HCT116 (cell line): Measurements from ENCODE around the gene DAPK1. TPM values are rescaled to one million over a fixed set of nuclear protein-coding genes. Genes with fewer than 3 reads are reported as not detected.

Experiments
- ATAC-seq: fragments of 200-7000 bp; cut with Tn5 transposase; 2 replicates; pipeline ENCODE4 v1.9.1; 2020; ENCODE audit warnings: mild to moderate bottlenecking, moderate library complexity
- BruUV-seq: library from RNA; stranded (reverse); fragments of 400-500 nt; replicated peaks from 2 replicates; lab custom pipeline; 2021; lab: Mats Ljungman, UMichigan
- CTCF ChIA-PET: fragments of 300-600 bp; sonication (Branson Sonifier 250); formaldehyde crosslinking; loops from one replicate; lab custom pipeline; 2021; ENCODE audit warnings: antibody characterized with exemption; lab: Charles Lee
- POLR2A ChIA-PET: fragments of 300-600, 350-600 bp; sonication (Branson Sonifier 250); formaldehyde crosslinking; loops from one replicate; lab custom pipeline; 2021; ENCODE audit warnings: antibody characterized with exemption; lab: Charles Lee
- RAD21 ChIA-PET, 2 experiments: fragments of 300-600 bp; sonication (Branson Sonifier 250); formaldehyde crosslinking; loops; one replicate each; lab custom pipeline; 2023; ENCODE audit warnings: low total read pairs in 2 of 2; ENCODE audit not compliant: uncharacterized antibody in 2 of 2, unreplicated experiment in 2 of 2, low non-redundant PET in 1 of 2; lab: Charles Lee
- DNase-seq: peaks from one replicate; pipeline ENCODE4 v3.0.0-alpha.2; 2010; ENCODE audit warnings: low read depth, low spot score
- H2AFZ ChIP-seq: fragments of 200-600 bp; shearing (Covaris generic), sonication (generic); 2 replicates; pipeline ENCODE4 v1.6.1; 2017; ENCODE audit warnings: low read depth, mixed run types, mixed read lengths, antibody characterized with exemption, low read length; ENCODE audit not compliant: poor library complexity, severe bottlenecking
- H3K27ac ChIP-seq: 2 replicates; pipeline ENCODE4 v1.5.1; 2012; ENCODE audit warnings: low read depth, low read length
- H3K27me3 ChIP-seq: fragments of 200-600 bp; sonication (generic); 2 replicates; pipeline ENCODE4 v1.6.1; 2016; ENCODE audit warnings: mixed run types, low read length, mixed read lengths; ENCODE audit not compliant: insufficient read depth
- H3K36me3 ChIP-seq, 2 experiments: fragments of 200-500 bp in 1 of 2; fragments of 200-600 bp in 1 of 2; sonication (Bioruptor generic) in 1 of 2; sonication (generic) in 1 of 2; 2 replicates each; pipeline versions ENCODE4 v1.5.1 to v1.6.1; 2014 to 2016; ENCODE audit warnings: low read length in 2 of 2, inconsistent platforms in 1 of 2, mixed read lengths in 1 of 2, mixed run types in 1 of 2; ENCODE audit not compliant: insufficient read depth in 2 of 2, control insufficient read depth in 1 of 2
- H3K4me1 ChIP-seq, 2 experiments: fragments of 200-600 bp in 1 of 2; sonication (generic) in 1 of 2; 2 replicates each; pipeline versions ENCODE4 v1.5.1 to v1.6.1; 2012 to 2017; ENCODE audit warnings: low read length in 2 of 2, inconsistent platforms in 1 of 2, mild to moderate bottlenecking in 1 of 2, mixed read lengths in 1 of 2, mixed run types in 1 of 2, moderate library complexity in 1 of 2; ENCODE audit not compliant: insufficient read depth in 2 of 2, control insufficient read depth in 1 of 2
- H3K4me2 ChIP-seq: fragments of 200-600 bp; sonication (generic); 2 replicates; pipeline ENCODE4 v1.6.1; 2017; ENCODE audit warnings: mixed run types, low read length, mixed read lengths
- H3K4me3 ChIP-seq, 2 experiments: fragments of 200-600 bp in 1 of 2; sonication (generic) in 1 of 2; replicated peaks in 1 of 2; 2 replicates each; pipeline ENCODE4 v1.5.1; 2011 to 2016; ENCODE audit warnings: low read length in 2 of 2, control low read depth in 1 of 2, low read depth in 1 of 2, mild to moderate bottlenecking in 1 of 2, mixed read lengths in 1 of 2, mixed run types in 1 of 2
- H3K79me2 ChIP-seq: fragments of 200-600 bp; sonication (generic); 2 replicates; pipeline ENCODE4 v1.6.1; 2017; ENCODE audit warnings: mild to moderate bottlenecking, mixed run types, low read length, moderate library complexity, mixed read lengths; ENCODE audit not compliant: insufficient read depth
- H3K9ac ChIP-seq: fragments of 200-600 bp; sonication (generic); 2 replicates; pipeline ENCODE4 v1.6.1; 2016; ENCODE audit warnings: low read length, mixed read lengths
- H3K9me2 ChIP-seq: fragments of 200-600 bp; sonication (generic), shearing (Covaris generic); 2 replicates; pipeline ENCODE4 v1.6.1; 2017; ENCODE audit warnings: mixed run types, mild to moderate bottlenecking, moderate library complexity; ENCODE audit not compliant: insufficient read depth
- H3K9me3 ChIP-seq, 2 experiments: fragments of 200-500 bp in 1 of 2; fragments of 200-600 bp in 1 of 2; sonication (Bioruptor generic) in 1 of 2; sonication (generic) in 1 of 2; 2 replicates each; pipeline ENCODE4 v1.6.1; 2014 to 2017; ENCODE audit warnings: low read length in 2 of 2, mixed read lengths in 2 of 2, inconsistent platforms in 1 of 2, low read depth in 1 of 2, mild to moderate bottlenecking in 1 of 2, mixed run types in 1 of 2, moderate library complexity in 1 of 2; ENCODE audit not compliant: control insufficient read depth in 1 of 2, insufficient read depth in 1 of 2
- H4K20me1 ChIP-seq: fragments of 200-600 bp; sonication (generic), shearing (Covaris generic); 2 replicates; pipeline ENCODE4 v1.6.1; 2017; ENCODE audit warnings: mixed run types, mild to moderate bottlenecking, moderate library complexity; ENCODE audit not compliant: insufficient read depth
- CBX3 ChIP-seq: IDR thresholded peaks from 2 replicates; pipeline ENCODE4 v1.6.1; 2012; ENCODE audit warnings: low read depth
- ELF1 ChIP-seq: IDR thresholded peaks from 2 replicates; pipeline ENCODE4 v1.6.1; 2012; ENCODE audit warnings: low read depth, borderline replicate concordance
- EZH2 ChIP-seq: fragments of 200-600 bp; sonication (generic); IDR thresholded peaks from 2 replicates; pipeline ENCODE4 v1.6.1; 2017; ENCODE audit warnings: antibody characterized with exemption, mixed run types
- EZH2phosphoT487 ChIP-seq: fragments of 200-600 bp; IDR thresholded peaks from 2 replicates; pipeline ENCODE4 v1.6.1; 2018; ENCODE audit warnings: antibody characterized with exemption, borderline replicate concordance
- JUND ChIP-seq: IDR thresholded peaks from 2 replicates; pipeline ENCODE4 v1.6.1; 2012
- POLR2AphosphoS5 ChIP-seq: IDR thresholded peaks from 2 replicates; pipeline ENCODE4 v1.6.1; 2011; ENCODE audit warnings: mild to moderate bottlenecking, low read depth, low read length, moderate library complexity
- RAD21 ChIP-seq: IDR thresholded peaks from 2 replicates; pipeline ENCODE4 v1.6.1; 2012; ENCODE audit warnings: low read depth, mild to moderate bottlenecking
- SIN3A ChIP-seq: IDR thresholded peaks from 2 replicates; pipeline ENCODE4 v1.6.1; 2012; ENCODE audit warnings: low read depth
- SP1 ChIP-seq: IDR thresholded peaks from 2 replicates; pipeline ENCODE4 v1.6.1; 2012; ENCODE audit warnings: low read depth
- YY1 ChIP-seq: IDR thresholded peaks from 2 replicates; pipeline ENCODE4 v1.6.1; 2011; ENCODE audit warnings: low read length, low read depth, moderate library complexity, mild to moderate bottlenecking; ENCODE audit not compliant: insufficient replicate concordance; ENCODE audit errors: extremely low read depth
- intact Hi-C: fragments of 100-400 bp; cut with micrococcal nuclease; formaldehyde crosslinking; loops from 2 replicates; pipeline ENCODE4 v1.10.0; 2022
- total RNA-seq: library from RNA; stranded (reverse); gene quantifications from one replicate; pipeline ENCODE4 v1.2.1, GENCODE V29; 2021; ENCODE audit not compliant: unreplicated experiment
- TF ChIP-seq, protein P1 (sequence below): IDR thresholded peaks from 2 replicates; pipeline ENCODE4 v1.6.1; 2012; ENCODE audit warnings: low read depth
- TF ChIP-seq, protein P2 (sequence below): IDR thresholded peaks from 2 replicates; pipeline ENCODE4 v1.6.1; 2012
- TF ChIP-seq, protein P3 (sequence below): IDR thresholded peaks from 2 replicates; pipeline ENCODE4 v1.6.1; 2012

The DAPK1 gene
- total RNA-seq, 1 experiment from 2014 or later, result 5.6 TPM

DNA sequence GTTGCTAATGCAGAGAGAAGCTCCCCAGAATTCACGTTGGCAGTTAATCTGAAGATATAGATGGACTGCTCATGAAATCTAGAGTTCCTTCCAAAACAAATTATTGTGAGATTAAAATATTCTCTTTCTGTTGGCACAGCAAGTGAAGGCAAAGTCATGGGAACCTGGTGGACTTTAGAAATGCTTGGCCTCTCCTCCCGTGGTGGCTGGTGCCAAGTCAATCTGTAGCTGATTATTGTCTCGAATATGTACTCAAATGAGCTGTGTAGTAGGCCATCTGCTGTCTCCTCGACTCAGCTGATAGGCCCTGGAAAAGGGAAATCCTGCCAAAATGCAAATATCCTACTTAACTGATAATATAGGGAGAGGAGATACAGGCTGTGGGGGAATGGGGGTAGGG lies 69.3 kb downstream of the DAPK1 start (continued):
- TF ChIP-seq SIN3A (no peak), RAD21 (no peak), YY1 (no peak), EZH2phosphoT487 (no peak)

DNA sequence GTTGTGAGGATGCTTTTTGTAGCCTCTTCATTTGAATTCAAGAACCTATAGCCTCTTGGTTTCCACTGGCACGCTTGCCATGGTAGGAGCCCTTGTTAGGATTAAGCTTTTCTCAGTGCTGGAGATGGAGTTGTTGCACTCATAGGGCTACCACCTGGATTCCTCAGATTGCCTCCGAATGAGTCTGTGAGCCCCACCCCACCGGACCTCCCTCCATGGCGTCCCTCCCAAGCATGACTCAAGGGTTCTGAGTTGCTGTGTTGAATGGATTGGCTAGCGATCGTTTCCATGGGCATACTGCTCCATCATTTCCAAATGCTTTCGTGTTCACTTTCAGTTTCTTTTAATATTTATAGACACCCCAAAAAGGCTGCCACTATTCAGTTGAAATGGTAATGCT lies 69.9 kb downstream of the DAPK1 start:
- Histone ChIP-seq H3K9ac (no peak overlapping the region), H3K27me3 (no peaks in the 10 kb centered on the region), H3K79me2 (no peaks in the 10 kb centered on the region), H3K4me1 (no peaks in the 10 kb centered on the region), H3K36me3 (no peaks in the 10 kb centered on the region), H3K4me3 (no peak overlapping the region), H3K9me3 (no peaks in the 10 kb centered on the region), H3K27ac (no peak overlapping the region), H4K20me1 (no peaks in the 10 kb centered on the region), H2AFZ (no peak overlapping the region), H3K9me2 (no peaks in the 10 kb centered on the region), H3K4me2 (no peak overlapping the region)
- DNase-seq (no peak), ATAC-seq (no peak)
- no peak for TF ChIP-seq ELF1
- no peak for TF ChIP-seq POLR2AphosphoS5
- TF ChIP-seq SP1, result no peak
- no peak for TF ChIP-seq EZH2phosphoT487
- TF ChIP-seq, protein P1, sequence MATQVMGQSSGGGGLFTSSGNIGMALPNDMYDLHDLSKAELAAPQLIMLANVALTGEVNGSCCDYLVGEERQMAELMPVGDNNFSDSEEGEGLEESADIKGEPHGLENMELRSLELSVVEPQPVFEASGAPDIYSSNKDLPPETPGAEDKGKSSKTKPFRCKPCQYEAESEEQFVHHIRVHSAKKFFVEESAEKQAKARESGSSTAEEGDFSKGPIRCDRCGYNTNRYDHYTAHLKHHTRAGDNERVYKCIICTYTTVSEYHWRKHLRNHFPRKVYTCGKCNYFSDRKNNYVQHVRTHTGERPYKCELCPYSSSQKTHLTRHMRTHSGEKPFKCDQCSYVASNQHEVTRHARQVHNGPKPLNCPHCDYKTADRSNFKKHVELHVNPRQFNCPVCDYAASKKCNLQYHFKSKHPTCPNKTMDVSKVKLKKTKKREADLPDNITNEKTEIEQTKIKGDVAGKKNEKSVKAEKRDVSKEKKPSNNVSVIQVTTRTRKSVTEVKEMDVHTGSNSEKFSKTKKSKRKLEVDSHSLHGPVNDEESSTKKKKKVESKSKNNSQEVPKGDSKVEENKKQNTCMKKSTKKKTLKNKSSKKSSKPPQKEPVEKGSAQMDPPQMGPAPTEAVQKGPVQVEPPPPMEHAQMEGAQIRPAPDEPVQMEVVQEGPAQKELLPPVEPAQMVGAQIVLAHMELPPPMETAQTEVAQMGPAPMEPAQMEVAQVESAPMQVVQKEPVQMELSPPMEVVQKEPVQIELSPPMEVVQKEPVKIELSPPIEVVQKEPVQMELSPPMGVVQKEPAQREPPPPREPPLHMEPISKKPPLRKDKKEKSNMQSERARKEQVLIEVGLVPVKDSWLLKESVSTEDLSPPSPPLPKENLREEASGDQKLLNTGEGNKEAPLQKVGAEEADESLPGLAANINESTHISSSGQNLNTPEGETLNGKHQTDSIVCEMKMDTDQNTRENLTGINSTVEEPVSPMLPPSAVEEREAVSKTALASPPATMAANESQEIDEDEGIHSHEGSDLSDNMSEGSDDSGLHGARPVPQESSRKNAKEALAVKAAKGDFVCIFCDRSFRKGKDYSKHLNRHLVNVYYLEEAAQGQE, result no peak
- no peak for TF ChIP-seq EZH2
- TF ChIP-seq, protein P2, sequence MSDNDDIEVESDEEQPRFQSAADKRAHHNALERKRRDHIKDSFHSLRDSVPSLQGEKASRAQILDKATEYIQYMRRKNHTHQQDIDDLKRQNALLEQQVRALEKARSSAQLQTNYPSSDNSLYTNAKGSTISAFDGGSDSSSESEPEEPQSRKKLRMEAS, result no peak
- TF ChIP-seq, protein P3, sequence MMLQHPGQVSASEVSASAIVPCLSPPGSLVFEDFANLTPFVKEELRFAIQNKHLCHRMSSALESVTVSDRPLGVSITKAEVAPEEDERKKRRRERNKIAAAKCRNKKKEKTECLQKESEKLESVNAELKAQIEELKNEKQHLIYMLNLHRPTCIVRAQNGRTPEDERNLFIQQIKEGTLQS, result no peak
- TF ChIP-seq YY1, result no peak
- no peak for TF ChIP-seq CBX3
- TF ChIP-seq JUND, result no peak
- BruUV-seq, result no TSS peak
- intact Hi-C loops, result no loop called here
- ChIA-PET CTCF (no interaction called here), RAD21 (no interaction called here), POLR2A (no interaction called here)
